GM12864 (cell line): Measurements from ENCODE around the gene ZNF165.
"Not testable (repeated sequence)": the region's sequence is repeated elsewhere in the genome, so short reads cannot be mapped to it uniquely, and the experiment has no call there.

Experiments
- DNase-seq: peaks from one replicate; pipeline ENCODE4 v3.0.0-alpha.2; 2011; ENCODE audit warnings: low read depth
- H3K4me3 ChIP-seq: 2 replicates; pipeline ENCODE4 v1.5.1; 2011; ENCODE audit warnings: mild to moderate bottlenecking, low read depth, low read length, control low read depth
- CTCF ChIP-seq: IDR thresholded peaks from 2 replicates; pipeline ENCODE4 v1.5.1; 2011; ENCODE audit warnings: low read depth, mild to moderate bottlenecking, moderate library complexity, low read length, control low read depth, inconsistent platforms; ENCODE audit errors: missing control alignments

Gene ZNF165

GRCh38 chr6:28121876-28122275 is 41.5 kb downstream of the ZNF165 start:
- no peak overlapping the region for H3K4me3 ChIP-seq
- no peak for TF ChIP-seq CTCF
- no peak for DNase-seq

GRCh38 chr6:28122283-28122682 is 41.9 kb downstream of the ZNF165 start:
- H3K4me3 ChIP-seq, DNase-seq: not testable (repeated sequence)

GRCh38 chr6:28124350-28124970 is 44.1 kb downstream of the ZNF165 start, which contains the start of gene ZSCAN16:
Gene ZSCAN16 (plus strand): TSS chr6:28124609. CDS start chr6:28125444, 835 bp downstream.
- peak; percentile 60 for DNase-seq
- H3K4me3 ChIP-seq, result peak within 1 kb of the TSS; percentile 81
- TF ChIP-seq CTCF, result no peak

- no peak for TF ChIP-seq CTCF
- H3K4me3 ChIP-seq, result peak overlapping the region; percentile 81
- DNase-seq, result no peak
Observed at GRCh38 chr6:28124971-28125353, 44.6 kb downstream of the ZNF165 start.

- peak overlapping the region; percentile 9; the same call in 1 of the 2 replicates for H3K4me3 ChIP-seq
Observed at GRCh38 chr6:28125401-28125800, 45.0 kb downstream of the ZNF165 start.

GRCh38 chr6:28134015-28134414 is 53.6 kb downstream of the ZNF165 start:
- TF ChIP-seq CTCF, result peak; percentile 49
- H3K4me3 ChIP-seq, result no peak overlapping the region
- DNase-seq, result no peak

More at GRCh38 chr6:28125401-28125800, 45.0 kb downstream of the ZNF165 start:
- no peak for DNase-seq
- TF ChIP-seq CTCF, result no peak

GRCh38 chr6:28134716-28135115 is 54.3 kb downstream of the ZNF165 start:
- no peak for TF ChIP-seq CTCF
- no peak for DNase-seq
- H3K4me3 ChIP-seq, result no peak overlapping the region

GRCh38 chr6:28135393-28135792 is 55.0 kb downstream of the ZNF165 start:
- DNase-seq, result no peak
- TF ChIP-seq CTCF, result no peak
- H3K4me3 ChIP-seq, result peak overlapping the region; percentile 58
